Measurements from ENCODE around the gene SGK1. TPM values are rescaled to one million over a fixed set of nuclear protein-coding genes. Genes with fewer than 3 reads are reported as not detected.
"Not testable (repeated sequence)": the region's sequence is repeated elsewhere in the genome, so short reads cannot be mapped to it uniquely, and the experiment has no call there.

Gene SGK1
- total RNA-seq, 1 donor from 2014 or later, result 50.2 TPM

GRCh38 chr6:134216301-134217010 is 101.5 kb downstream of the SGK1 start:
- Mint-ChIP-seq H3K9me3 (no peaks in the 10 kb centered on the region), H3K27me3 (ENCODE audit: insufficient read depth) (peaks cover 2% of the 10 kb centered on the region), H3K4me1 (ENCODE audit: low read depth) (no peaks in the 10 kb centered on the region), H3K27ac (no peak overlapping the region), H3K4me3 (no peak overlapping the region), H3K36me3 (ENCODE audit: low read depth) (peaks cover 5% of the 10 kb centered on the region)
- DNase-seq (ENCODE audit: low spot score), result no peak
- intact Hi-C loops (cut with micrococcal nuclease), result no loop called here

- DNase-seq (ENCODE audit: low spot score); intact Hi-C loops (cut with micrococcal nuclease); H3K9me3 Mint-ChIP-seq; H3K36me3 Mint-ChIP-seq (ENCODE audit: low read depth); H3K4me1 Mint-ChIP-seq (ENCODE audit: low read depth); H3K27ac Mint-ChIP-seq; H3K4me3 Mint-ChIP-seq; H3K27me3 Mint-ChIP-seq (ENCODE audit: insufficient read depth): not testable (repeated sequence)
These were observed 104.5 kb downstream of the SGK1 start for GRCh38 chr6:134213410-134213809.

- intact Hi-C loops (cut with micrococcal nuclease), result no loop called here
- no peak overlapping the region for H3K27ac Mint-ChIP-seq
These were observed 106.6 kb downstream of the SGK1 start for GRCh38 chr6:134211297-134211696.

GRCh38 chr6:134207421-134207820 is 110.5 kb downstream of the SGK1 start:
- H3K27ac Mint-ChIP-seq, result no peak overlapping the region
- H3K9me3 Mint-ChIP-seq, result peaks cover 5% of the 10 kb centered on the region
- H3K4me1 Mint-ChIP-seq (ENCODE audit: low read depth), result peaks cover 4% of the 10 kb centered on the region
- peaks cover 3% of the 10 kb centered on the region for H3K27me3 Mint-ChIP-seq (ENCODE audit: insufficient read depth)
- no peak for DNase-seq (ENCODE audit: low spot score)
- H3K4me3 Mint-ChIP-seq, result no peak overlapping the region
- intact Hi-C loops (cut with micrococcal nuclease), result no loop called here
- peaks cover 5% of the 10 kb centered on the region for H3K36me3 Mint-ChIP-seq (ENCODE audit: low read depth)

More at GRCh38 chr6:134211297-134211696, 106.6 kb downstream of the SGK1 start:
- H3K27me3 Mint-ChIP-seq (ENCODE audit: insufficient read depth), result peaks cover 2% of the 10 kb centered on the region
- H3K4me3 Mint-ChIP-seq, result no peak overlapping the region
- no peak for DNase-seq (ENCODE audit: low spot score)
- H3K9me3 Mint-ChIP-seq, result no peaks in the 10 kb centered on the region
- H3K4me1 Mint-ChIP-seq (ENCODE audit: low read depth), result no peaks in the 10 kb centered on the region
- no peaks in the 10 kb centered on the region for H3K36me3 Mint-ChIP-seq (ENCODE audit: low read depth)

GRCh38 chr6:134205366-134205765 is 112.5 kb downstream of the SGK1 start:
- peaks cover 5% of the 10 kb centered on the region for H3K9me3 Mint-ChIP-seq

GRCh38 chr6:134204759-134205158 is 113.2 kb downstream of the SGK1 start:
- intact Hi-C loops (cut with micrococcal nuclease); H3K27me3 Mint-ChIP-seq (ENCODE audit: insufficient read depth); H3K4me3 Mint-ChIP-seq; H3K27ac Mint-ChIP-seq; DNase-seq (ENCODE audit: low spot score); H3K9me3 Mint-ChIP-seq; H3K36me3 Mint-ChIP-seq (ENCODE audit: low read depth): not testable (repeated sequence)
- H3K4me1 Mint-ChIP-seq (ENCODE audit: low read depth), result peaks cover 12% of the 10 kb centered on the region

More at GRCh38 chr6:134205366-134205765, 112.5 kb downstream of the SGK1 start:
- Mint-ChIP-seq H3K27ac (no peak overlapping the region), H3K4me3 (no peak overlapping the region), H3K27me3 (ENCODE audit: insufficient read depth) (peaks cover 2% of the 10 kb centered on the region), H3K36me3 (ENCODE audit: low read depth) (peaks cover 7% of the 10 kb centered on the region), H3K4me1 (ENCODE audit: low read depth) (peaks cover 6% of the 10 kb centered on the region)
- intact Hi-C loops (cut with micrococcal nuclease), result no loop called here
- no peak for DNase-seq (ENCODE audit: low spot score)

- DNase-seq (ENCODE audit: low spot score), result no peak
- H3K4me1 Mint-ChIP-seq (ENCODE audit: low read depth), result peaks cover 15% of the 10 kb centered on the region
- H3K27me3 Mint-ChIP-seq (ENCODE audit: insufficient read depth), result peaks cover 2% of the 10 kb centered on the region
- no peak overlapping the region for H3K27ac Mint-ChIP-seq
- H3K36me3 Mint-ChIP-seq (ENCODE audit: low read depth), result peaks cover 9% of the 10 kb centered on the region
- peaks cover 5% of the 10 kb centered on the region for H3K9me3 Mint-ChIP-seq
- intact Hi-C loops (cut with micrococcal nuclease), result no loop called here
- H3K4me3 Mint-ChIP-seq, result no peak overlapping the region
These were observed 113.9 kb downstream of the SGK1 start for GRCh38 chr6:134204031-134204430.

GRCh38 chr6:134201716-134202115 is 116.2 kb downstream of the SGK1 start:
- H3K4me1 Mint-ChIP-seq (ENCODE audit: low read depth), result peaks cover 19% of the 10 kb centered on the region
- intact Hi-C loops (cut with micrococcal nuclease), result no loop called here
- H3K9me3 Mint-ChIP-seq, result peaks cover 5% of the 10 kb centered on the region
- no peak overlapping the region for H3K27ac Mint-ChIP-seq
- H3K27me3 Mint-ChIP-seq (ENCODE audit: insufficient read depth), result peaks cover 2% of the 10 kb centered on the region
- DNase-seq (ENCODE audit: low spot score), result no peak
- peaks cover 9% of the 10 kb centered on the region for H3K36me3 Mint-ChIP-seq (ENCODE audit: low read depth)
- no peak overlapping the region for H3K4me3 Mint-ChIP-seq

GRCh38 chr6:134199848-134200606 is 117.9 kb downstream of the SGK1 start:
- no peak overlapping the region for H3K4me3 Mint-ChIP-seq
- no peak for DNase-seq (ENCODE audit: low spot score)
- peaks cover 9% of the 10 kb centered on the region for H3K36me3 Mint-ChIP-seq (ENCODE audit: low read depth)
- intact Hi-C loops (cut with micrococcal nuclease), result no loop called here
- H3K9me3 Mint-ChIP-seq, result peaks cover 5% of the 10 kb centered on the region
- H3K27ac Mint-ChIP-seq, result peak overlapping the region; percentile 23
- peaks cover 2% of the 10 kb centered on the region for H3K27me3 Mint-ChIP-seq (ENCODE audit: insufficient read depth)
- peaks cover 23% of the 10 kb centered on the region for H3K4me1 Mint-ChIP-seq (ENCODE audit: low read depth)

- H3K27ac Mint-ChIP-seq, result no peak overlapping the region
- intact Hi-C loops (cut with micrococcal nuclease), result no loop called here
- H3K4me3 Mint-ChIP-seq, result no peak overlapping the region
- no peaks in the 10 kb centered on the region for H3K27me3 Mint-ChIP-seq (ENCODE audit: insufficient read depth)
- H3K36me3 Mint-ChIP-seq (ENCODE audit: low read depth), result peaks cover 4% of the 10 kb centered on the region
- DNase-seq (ENCODE audit: low spot score), result no peak
- peaks cover 29% of the 10 kb centered on the region for H3K4me1 Mint-ChIP-seq (ENCODE audit: low read depth)
- H3K9me3 Mint-ChIP-seq, result no peaks in the 10 kb centered on the region
These were observed 119.8 kb downstream of the SGK1 start for GRCh38 chr6:134198093-134198492.

- DNase-seq (ENCODE audit: low spot score); H3K27ac Mint-ChIP-seq; H3K9me3 Mint-ChIP-seq; H3K36me3 Mint-ChIP-seq (ENCODE audit: low read depth); H3K4me3 Mint-ChIP-seq; H3K27me3 Mint-ChIP-seq (ENCODE audit: insufficient read depth); intact Hi-C loops (cut with micrococcal nuclease): not testable (repeated sequence)
- peaks cover 29% of the 10 kb centered on the region for H3K4me1 Mint-ChIP-seq (ENCODE audit: low read depth)
These were observed 120.2 kb downstream of the SGK1 start for GRCh38 chr6:134197685-134198084.

GRCh38 chr6:134196568-134197193 is 121.2 kb downstream of the SGK1 start:
- Mint-ChIP-seq H3K4me1 (ENCODE audit: low read depth) (peaks cover 29% of the 10 kb centered on the region), H3K36me3 (ENCODE audit: low read depth) (peaks cover 4% of the 10 kb centered on the region), H3K27me3 (ENCODE audit: insufficient read depth) (no peaks in the 10 kb centered on the region), H3K27ac (no peak overlapping the region), H3K9me3 (no peaks in the 10 kb centered on the region), H3K4me3 (no peak overlapping the region)
- intact Hi-C loops (cut with micrococcal nuclease), result no loop called here
- DNase-seq (ENCODE audit: low spot score), result no peak

- DNase-seq (ENCODE audit: low spot score), result no peak
- Mint-ChIP-seq H3K9me3 (no peaks in the 10 kb centered on the region), H3K27me3 (ENCODE audit: insufficient read depth) (no peaks in the 10 kb centered on the region), H3K4me3 (no peak overlapping the region), H3K36me3 (ENCODE audit: low read depth) (peaks cover 2% of the 10 kb centered on the region), H3K27ac (no peak overlapping the region), H3K4me1 (ENCODE audit: low read depth) (peaks cover 29% of the 10 kb centered on the region)
- intact Hi-C loops (cut with micrococcal nuclease), result no loop called here
These were observed 121.9 kb downstream of the SGK1 start for GRCh38 chr6:134195985-134196384.
